HepG2 (cell line): ENCODE data around the gene CEP131. TPM values are rescaled to one million over a fixed set of nuclear protein-coding genes. Genes with fewer than 3 reads are reported as not detected.

Experiments
- ATAC-seq: fragments of 200-7000 bp; cut with Tn5 transposase; 3 replicates; pipeline ENCODE4 v1.9.1; 2020; ENCODE audit warnings: mild to moderate bottlenecking, moderate library complexity
- BruUV-seq: library from RNA; stranded (reverse); fragments of 400-500 nt; replicated peaks from 2 replicates; lab custom pipeline; 2021; lab: Mats Ljungman, UMichigan
- CTCF ChIA-PET: fragments of 300-600 bp; formaldehyde crosslinking; extraction: SDS; loops from one replicate; lab custom pipeline; 2021; ENCODE audit warnings: low total read pairs, inconsistent platforms, low intra/inter-chr PET ratio; lab: Yijun Ruan, JAX
- POLR2A ChIA-PET: fragments of 350-600 bp; sonication (Branson Sonifier 250); formaldehyde crosslinking; loops from one replicate; lab custom pipeline; 2020; ENCODE audit warnings: antibody characterized with exemption, inconsistent platforms; lab: Yijun Ruan, JAX
- DNase-seq: peaks from one replicate; pipeline ENCODE4 v3.0.0-alpha.2; 2015; ENCODE audit warnings: low spot score
- FAIRE-seq: peaks from 3 replicates; lab custom pipeline; 2011; peaks lifted over from hg19 to GRCh38; lab: Jason Lieb, UNC
- H2AFZ ChIP-seq: one replicate; pipeline ENCODE4 v1.6.1; 2011; ENCODE audit warnings: low read length, inconsistent platforms
- H3K27ac ChIP-seq: fragments of 300-600 bp; 3 replicates; pipeline ENCODE4 v1.8.0; 2011; ENCODE audit warnings: mixed run types, mild to moderate bottlenecking, mixed read lengths, low read length, inconsistent platforms; ENCODE audit not compliant: insufficient read depth; ENCODE audit errors: extremely low read length
- H3K27me3 ChIP-seq, 2 experiments: fragments of 200-600 bp in 1 of 2; 2 replicates in 1 of 2; 3 replicates in 1 of 2; pipeline versions ENCODE4 v1.6.0 to v1.8.0; 2011; ENCODE audit warnings: low read length in 2 of 2, mild to moderate bottlenecking in 2 of 2, moderate library complexity in 2 of 2, inconsistent platforms in 1 of 2; ENCODE audit not compliant: insufficient read depth in 2 of 2, control insufficient read depth in 1 of 2
- H3K36me3 ChIP-seq, 2 experiments: fragments of 200-600 bp in 1 of 2; replicated peaks in 1 of 2; 2 replicates in 1 of 2; 3 replicates in 1 of 2; pipeline versions ENCODE4 v1.5.1 to v1.8.0; 2011; ENCODE audit warnings: low read length in 2 of 2, inconsistent platforms in 1 of 2; ENCODE audit not compliant: insufficient read depth in 2 of 2, control insufficient read depth in 1 of 2
- H3K4me1 ChIP-seq: 2 replicates; pipeline ENCODE4 v1.5.1; 2012; ENCODE audit warnings: low read length, inconsistent platforms; ENCODE audit not compliant: insufficient read depth
- H3K4me2 ChIP-seq: 2 replicates; pipeline ENCODE4 v1.6.0; 2011; ENCODE audit warnings: low read depth, low read length, inconsistent platforms
- H3K4me3 ChIP-seq, 3 experiments: fragments of 200-600 bp in 1 of 3; sonication (generic), shearing (Covaris generic) in 1 of 3; replicated peaks in 1 of 3; 2 replicates each; pipeline ENCODE4 v1.5.1; 2011 to 2016; ENCODE audit warnings: low read length in 3 of 3, inconsistent platforms in 2 of 3, low read depth in 2 of 3, mild to moderate bottlenecking in 2 of 3, control low read depth in 1 of 3, mixed read lengths in 1 of 3; ENCODE audit not compliant: insufficient read depth in 1 of 3
- H3K79me2 ChIP-seq: one replicate; pipeline ENCODE4 v1.6.1; 2011; ENCODE audit warnings: low read length, inconsistent platforms; ENCODE audit not compliant: insufficient read depth
- H3K9ac ChIP-seq: 2 replicates; pipeline ENCODE4 v1.6.0; 2011; ENCODE audit warnings: mild to moderate bottlenecking, low read depth, low read length, inconsistent platforms; ENCODE audit not compliant: insufficient read depth
- H3K9me3 ChIP-seq: 2 replicates; pipeline ENCODE4 v1.5.1; 2012; ENCODE audit warnings: mild to moderate bottlenecking, low read length
- H4K20me1 ChIP-seq: 2 replicates; pipeline ENCODE4 v1.6.0; 2011; ENCODE audit warnings: inconsistent platforms, mild to moderate bottlenecking, low read length, moderate library complexity; ENCODE audit not compliant: insufficient read depth
- ELF4 ChIP-seq: sonication (generic); formaldehyde crosslinking; IDR thresholded peaks from 2 replicates; pipeline ENCODE4 v1.5.0; 2020; ENCODE audit warnings: missing genetic modification reagents, mild to moderate bottlenecking, moderate library complexity, borderline replicate concordance
- FOXK2 ChIP-seq: fragments of 450-650 bp; IDR thresholded peaks from 2 replicates; pipeline ENCODE4 v1.6.1; 2016
- ZNF770 ChIP-seq: sonication (generic); formaldehyde crosslinking; IDR thresholded peaks from 2 replicates; pipeline ENCODE4 v1.5.0; 2020; ENCODE audit warnings: mild to moderate bottlenecking, missing genetic modification reagents
- ZSCAN22 ChIP-seq: sonication (generic); formaldehyde crosslinking; IDR thresholded peaks from 2 replicates; pipeline ENCODE4 v1.4.0; 2020; ENCODE audit warnings: mild to moderate bottlenecking, missing genetic modification reagents
- whole genome bisulfite sequencing: methylation state at CpG from one replicate; pipeline ENCODE4 v1.1.6; 2017; ENCODE audit warnings: low lambda C conversion rate; 5-methylcytosine and 5-hydroxymethylcytosine counted together
- in situ Hi-C: cut with HindIII; loops from 2 replicates; pipeline ENCODE4 v1.10.0; 2017; ENCODE audit warnings: low pct_unique_long_range_greater_than_20kb; ENCODE audit not compliant: extremely low pct_ligation_motif_present
- intact Hi-C: fragments of 100-400 bp; cut with micrococcal nuclease; formaldehyde crosslinking; loops from one replicate; pipeline ENCODE4 v1.10.0; 2022; ENCODE audit not compliant: unreplicated experiment
- polyA plus RNA-seq, 8 experiments: library from polyadenylated mRNA; depleted of rRNA in 3 of 8; stranded (reverse) in 7 of 8; unstranded in 1 of 8; fragments of >200 nt; fragmentation: Illumina TruSeq in 4 of 8; extraction: Trizol in 4 of 8; gene quantifications; 2 replicates each; pipeline versions ENCODE4 v1.2.1 to v1.2.3, GENCODE V29; 2011 to 2016; ENCODE audit warnings: low read depth in 4 of 8, missing spikeins in 1 of 8, mixed read lengths in 1 of 8; ENCODE audit not compliant: insufficient read depth in 1 of 8
- total RNA-seq, 5 experiments: library from RNA; depleted of rRNA; stranded (reverse); fragments of >200 nt; fragmentation: Illumina TruSeq; extraction: Trizol; gene quantifications; 2 replicates each; pipeline ENCODE4 v1.2.3, GENCODE V29; 2016; ENCODE audit warnings: low read depth in 1 of 5
- TF ChIP-seq, protein P1 (sequence below): sonication (generic); formaldehyde crosslinking; IDR thresholded peaks from 2 replicates; pipeline ENCODE4 v1.5.1; 2020; ENCODE audit warnings: mild to moderate bottlenecking, missing genetic modification reagents, moderate library complexity

The CEP131 gene
- total and polyA plus RNA-seq, 2 of the 13 experiments (the other 11 are each of a cell fraction or from before 2014, with no cell fraction given) = 5.0 to 16.8 TPM

DNA sequence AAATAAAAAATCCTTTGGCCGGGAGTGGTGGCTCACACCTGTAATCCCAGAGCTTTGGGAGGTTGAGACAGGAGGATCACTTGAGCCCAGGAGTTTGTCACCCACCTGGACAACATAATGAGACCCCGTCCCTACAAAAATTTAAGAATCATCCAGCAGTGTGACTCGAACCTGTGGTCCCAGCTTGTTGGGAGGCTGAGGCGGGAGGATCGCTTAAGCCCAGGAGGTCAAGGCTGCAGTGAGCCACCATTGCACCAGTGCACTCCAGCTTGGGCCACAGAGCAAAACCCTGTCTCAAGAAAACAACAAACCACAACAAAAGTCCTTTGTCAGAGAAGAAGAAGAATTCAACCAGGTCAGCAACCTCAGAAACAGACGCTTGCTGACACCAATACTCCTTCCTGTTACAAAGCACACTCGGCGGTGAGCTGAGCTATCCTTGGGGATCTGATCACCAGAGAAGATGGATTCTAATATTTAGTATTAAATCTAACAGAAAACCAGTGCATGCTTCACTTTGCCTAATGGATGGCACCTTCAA, 70.4 kb downstream of the CEP131 start:
- H3K9ac ChIP-seq = no peak overlapping the region
- CTCF ChIA-PET = no interaction called here
- TF ChIP-seq FOXK2 = no peak
- peak; percentile 74 for TF ChIP-seq ZNF770 (CRISPR knock-in tag)
- H3K36me3 ChIP-seq = no peaks in the 10 kb centered on the region
- H3K27ac ChIP-seq = no peak overlapping the region
- no peaks in the 10 kb centered on the region for H3K27me3 ChIP-seq
- no peak for DNase-seq
- in situ Hi-C loops = no loop called here
- intact Hi-C loops = no loop called here
- no peaks in the 10 kb centered on the region for H3K79me2 ChIP-seq
- H3K4me1 ChIP-seq = peaks cover 4% of the 10 kb centered on the region; the same call in 1 of the 2 replicates
- H2AFZ ChIP-seq = no peak overlapping the region
- WGBS = 79% methylated on average over 8 of the region's 8 CpGs
- no peaks in the 10 kb centered on the region for H4K20me1 ChIP-seq
- ATAC-seq = no peak
- no peak overlapping the region for H3K4me2 ChIP-seq
- H3K9me3 ChIP-seq = no peaks in the 10 kb centered on the region
- FAIRE-seq = peak; percentile 39
- POLR2A ChIA-PET = interaction anchor here (1.3 kb wide), 1 partner anchor 13 kb away, joined by 4 read pairs; the partner anchor contains the start of gene PVALEF
- H3K4me3 ChIP-seq = no peak overlapping the region
- BruUV-seq = no TSS peak

- ChIA-PET POLR2A (no interaction called here), CTCF (no interaction called here)
- no peaks in the 10 kb centered on the region for H3K27me3 ChIP-seq
- H4K20me1 ChIP-seq = no peaks in the 10 kb centered on the region
- DNase-seq = no peak
- intact Hi-C loops = no loop called here
- H3K4me3 ChIP-seq = no peak overlapping the region
- FAIRE-seq = no peak
- H2AFZ ChIP-seq = no peak overlapping the region
- in situ Hi-C loops = no loop called here
- H3K4me2 ChIP-seq = no peak overlapping the region
- H3K9me3 ChIP-seq = no peaks in the 10 kb centered on the region
- H3K9ac ChIP-seq = no peak overlapping the region
- WGBS = 34% methylated on average over 4 of the region's 13 CpGs
- BruUV-seq = no TSS peak
- TF ChIP-seq ELF4 (CRISPR knock-in tag) = no peak
- TF ChIP-seq ZSCAN22 (CRISPR knock-in tag) = 0 out of 2 replicates have a peak, but pooled peaks have one; percentile 55
- TF ChIP-seq, protein P1, sequence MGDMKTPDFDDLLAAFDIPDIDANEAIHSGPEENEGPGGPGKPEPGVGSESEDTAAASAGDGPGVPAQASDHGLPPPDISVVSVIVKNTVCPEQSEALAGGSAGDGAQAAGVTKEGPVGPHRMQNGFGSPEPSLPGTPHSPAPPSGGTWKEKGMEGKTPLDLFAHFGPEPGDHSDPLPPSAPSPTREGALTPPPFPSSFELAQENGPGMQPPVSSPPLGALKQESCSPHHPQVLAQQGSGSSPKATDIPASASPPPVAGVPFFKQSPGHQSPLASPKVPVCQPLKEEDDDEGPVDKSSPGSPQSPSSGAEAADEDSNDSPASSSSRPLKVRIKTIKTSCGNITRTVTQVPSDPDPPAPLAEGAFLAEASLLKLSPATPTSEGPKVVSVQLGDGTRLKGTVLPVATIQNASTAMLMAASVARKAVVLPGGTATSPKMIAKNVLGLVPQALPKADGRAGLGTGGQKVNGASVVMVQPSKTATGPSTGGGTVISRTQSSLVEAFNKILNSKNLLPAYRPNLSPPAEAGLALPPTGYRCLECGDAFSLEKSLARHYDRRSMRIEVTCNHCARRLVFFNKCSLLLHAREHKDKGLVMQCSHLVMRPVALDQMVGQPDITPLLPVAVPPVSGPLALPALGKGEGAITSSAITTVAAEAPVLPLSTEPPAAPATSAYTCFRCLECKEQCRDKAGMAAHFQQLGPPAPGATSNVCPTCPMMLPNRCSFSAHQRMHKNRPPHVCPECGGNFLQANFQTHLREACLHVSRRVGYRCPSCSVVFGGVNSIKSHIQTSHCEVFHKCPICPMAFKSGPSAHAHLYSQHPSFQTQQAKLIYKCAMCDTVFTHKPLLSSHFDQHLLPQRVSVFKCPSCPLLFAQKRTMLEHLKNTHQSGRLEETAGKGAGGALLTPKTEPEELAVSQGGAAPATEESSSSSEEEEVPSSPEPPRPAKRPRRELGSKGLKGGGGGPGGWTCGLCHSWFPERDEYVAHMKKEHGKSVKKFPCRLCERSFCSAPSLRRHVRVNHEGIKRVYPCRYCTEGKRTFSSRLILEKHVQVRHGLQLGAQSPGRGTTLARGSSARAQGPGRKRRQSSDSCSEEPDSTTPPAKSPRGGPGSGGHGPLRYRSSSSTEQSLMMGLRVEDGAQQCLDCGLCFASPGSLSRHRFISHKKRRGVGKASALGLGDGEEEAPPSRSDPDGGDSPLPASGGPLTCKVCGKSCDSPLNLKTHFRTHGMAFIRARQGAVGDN (CRISPR knock-in tag) = no peak
- TF ChIP-seq, all 625 proteins: peak for 1
- H3K79me2 ChIP-seq = no peaks in the 10 kb centered on the region
- no peak for ATAC-seq
- no peak overlapping the region for H3K27ac ChIP-seq
- no peaks in the 10 kb centered on the region for H3K36me3 ChIP-seq
- H3K4me1 ChIP-seq = peaks cover 4% of the 10 kb centered on the region; the same call in 1 of the 2 replicates
These were observed 71.5 kb downstream of the CEP131 start for GRCh38 chr17:81151278-81151677.
